Activated effector memory CD4-positive, alpha-beta T cell treated with anti-CD3 and anti-CD28 coated beads, Interleukin-2, amount 50 U/mL, for 16 hours (primary cell): ENCODE results near the gene CLEC10A.
A peak's percentile ranks its signal among the peaks of the same experiment; 100 is the strongest.

Experiments
- DNase-seq: peaks from one replicate; pipeline ENCODE4 v3.0.0-alpha.2; 2020

The CLEC10A gene

GRCh38 chr17:7038025-7038862 lies 41.8 kb downstream of the CLEC10A start:
- no peak for DNase-seq

- peak; percentile 99 for DNase-seq
Measured at GRCh38 chr17:7035591-7036368, 44.3 kb downstream of the CLEC10A start, which contains the start of gene SLC16A13. Gene SLC16A13 (plus strand): TSS chr17:7036015. CDS start chr17:7036383, 368 bp downstream.

- peak; percentile 81 for DNase-seq
Measured at GRCh38 chr17:7034955-7035590, 45.0 kb downstream of the CLEC10A start.

GRCh38 chr17:7029659-7030058 lies 50.4 kb downstream of the CLEC10A start:
- peak; percentile 83 for DNase-seq

- DNase-seq = no peak
Measured at GRCh38 chr17:7029096-7029495, 51.0 kb downstream of the CLEC10A start.

GRCh38 chr17:7027335-7027734 lies 52.7 kb downstream of the CLEC10A start:
- no peak for DNase-seq

- DNase-seq = no peak
Measured at GRCh38 chr17:7026471-7027115, 53.5 kb downstream of the CLEC10A start.

GRCh38 chr17:7025245-7025644 lies 54.8 kb downstream of the CLEC10A start:
- DNase-seq = no peak
